Endothelial cell of hepatic sinusoid (primary cell): ENCODE measurements around the gene BAHD1.

Source experiments
- in situ Hi-C: cut with HindIII; loops from 2 replicates; pipeline ENCODE4 v1.10.0; 2017; ENCODE audit warnings: low sequenced_read_pairs

Gene BAHD1

GRCh38 chr15:40464595-40465185 is 23.9 kb downstream of the BAHD1 start:
- in situ Hi-C loops = no loop called here

- in situ Hi-C loops = no loop called here
These were observed 25.2 kb downstream of the BAHD1 start for GRCh38 chr15:40465939-40466338.

- in situ Hi-C loops = no loop called here
These were observed 25.9 kb downstream of the BAHD1 start for GRCh38 chr15:40466426-40467260.

- in situ Hi-C loops = no loop called here
These were observed 26.5 kb downstream of the BAHD1 start for GRCh38 chr15:40467261-40467615.

- in situ Hi-C loops = no loop called here
These were observed 28.2 kb downstream of the BAHD1 start for GRCh38 chr15:40468898-40469331.

GRCh38 chr15:40469776-40470390 is 29.1 kb downstream of the BAHD1 start:
- in situ Hi-C loops = no loop called here

- in situ Hi-C loops = no loop called here
These were observed 29.8 kb downstream of the BAHD1 start, which contains the start of gene CHST14 for GRCh38 chr15:40470423-40471104. Gene CHST14 (plus strand): TSS chr15:40470984. CDS start chr15:40471214, 230 bp downstream.

GRCh38 chr15:40471105-40471807 is 30.5 kb downstream of the BAHD1 start:
- in situ Hi-C loops = no loop called here

- in situ Hi-C loops = no loop called here
These were observed 31.0 kb downstream of the BAHD1 start for GRCh38 chr15:40471808-40472150.

GRCh38 chr15:40472171-40472727 is 31.5 kb downstream of the BAHD1 start:
- in situ Hi-C loops = no loop called here

- in situ Hi-C loops = no loop called here
These were observed 33.8 kb downstream of the BAHD1 start for GRCh38 chr15:40474581-40474980.

- in situ Hi-C loops = no loop called here
These were observed 37.0 kb downstream of the BAHD1 start for GRCh38 chr15:40477642-40478327.

GRCh38 chr15:40479024-40479423 is 38.3 kb downstream of the BAHD1 start:
- in situ Hi-C loops = no loop called here

GRCh38 chr15:40481341-40482074 is 40.8 kb downstream of the BAHD1 start:
- in situ Hi-C loops = no loop called here

GRCh38 chr15:40483919-40484318 is 43.2 kb downstream of the BAHD1 start:
- in situ Hi-C loops = no loop called here

GRCh38 chr15:40486066-40486770 is 45.5 kb downstream of the BAHD1 start:
- in situ Hi-C loops = no loop called here

GRCh38 chr15:40487816-40488682 is 47.3 kb downstream of the BAHD1 start:
- in situ Hi-C loops = no loop called here
